Measurements from ENCODE around the gene FSD2. TPM values are rescaled to one million over a fixed set of nuclear protein-coding genes. Genes with fewer than 3 reads are reported as not detected.

The FSD2 gene
- total and polyA plus RNA-seq, 2 of the 8 experiments (the other 6 are each of a cell fraction or from before 2014, with no cell fraction given), result 0.02 TPM; not detected in 1

- H2BK120ac ChIP-seq (replicated peaks; ENCODE audit: low read depth, low read length), result no peak overlapping the region
- no peaks in the 10 kb centered on the region for H3K9me3 ChIP-seq (ENCODE audit: insufficient read depth in 2 of 2, low read depth in 1 of 2, low read length in 1 of 2)
- no peak for DNase-seq (ENCODE audit: low read depth in 1 of 2, low spot score in 2 of 2)
- no peak overlapping the region for H2BK5ac ChIP-seq (ENCODE audit: low read depth, low read length)
- H2BK12ac ChIP-seq (ENCODE audit: low read depth, low read length), result no peak overlapping the region
- H3K9ac ChIP-seq (replicated peaks in 1 of 4; ENCODE audit: extremely low read depth in 1 of 4, low read depth in 3 of 4, low read length in 3 of 4), result no peak overlapping the region
- H3K79me2 ChIP-seq (ENCODE audit: control insufficient read depth in 1 of 2, insufficient read depth in 2 of 2, low read length in 2 of 2), result no peaks in the 10 kb centered on the region
- no peak overlapping the region for H4K5ac ChIP-seq (ENCODE audit: insufficient read length, low read depth, low read length)
- H3K23me2 ChIP-seq (ENCODE audit: low read depth, low read length), result no peaks in the 10 kb centered on the region; the same call in 1 of the 2 replicates
- no peak overlapping the region for H3K4me3 ChIP-seq (ENCODE audit: extremely low read depth in 1 of 4, insufficient read depth in 2 of 4, low read depth in 3 of 4, low read length in 4 of 4)
- H3K27ac ChIP-seq (ENCODE audit: low read depth, low read length), result no peak overlapping the region
- H3K4ac ChIP-seq (replicated peaks; ENCODE audit: insufficient read length, low read depth, low read length), result no peak overlapping the region
- H3K14ac ChIP-seq (ENCODE audit: insufficient read length), result no peak overlapping the region
- no peak for FAIRE-seq
- H4K91ac ChIP-seq (replicated peaks; ENCODE audit: insufficient read length, low read length), result no peak overlapping the region
- 89% methylated on average over 2 of the region's 2 CpGs; no CpG with 5 or more reads in 1 of the 2 experiments for WGBS, 2 experiments (ENCODE audit: extremely low coverage in 1 of 2, insufficient coverage in 1 of 2, insufficient read length in 1 of 2, insufficient replicate concordance in 2 of 2, low coverage in 1 of 2, low lambda C conversion rate in 2 of 2, missing lambda C conversion rate in 1 of 2)
- H3K27me3 ChIP-seq (replicated peaks in 1 of 4; ENCODE audit: control insufficient read depth in 3 of 4, extremely low read depth in 1 of 4, insufficient read depth in 3 of 4, low read length in 3 of 4), result peaks cover 0 to 4% (median 0%) of the 10 kb centered on the region in 4 experiments; a peak in 3 of 7 replicates
- no peak overlapping the region for H3K23ac ChIP-seq (ENCODE audit: insufficient read length)
- H3K18ac ChIP-seq (ENCODE audit: extremely low read depth, low read length), result no peak overlapping the region
- H4K20me1 ChIP-seq (replicated peaks in 1 of 2; ENCODE audit: control insufficient read depth in 1 of 2, insufficient read depth in 2 of 2, low read length in 2 of 2), result no peaks in the 10 kb centered on the region
- no peak overlapping the region for H2AFZ ChIP-seq (ENCODE audit: low read length)
- ChIA-PET CTCF (ENCODE audit: partially characterized antibody) (no interaction called here), POLR2A (ENCODE audit: partially characterized antibody) (interaction anchor here (0.7 kb wide), 1 partner anchor 124 kb away, joined by 3 read pairs; no protein-coding TSS in a partner anchor)
- H2BK20ac ChIP-seq (ENCODE audit: low read length), result no peak overlapping the region
- no peaks in the 10 kb centered on the region for H3K79me1 ChIP-seq (ENCODE audit: low read depth, low read length)
- no peak overlapping the region for H3K4me2 ChIP-seq (ENCODE audit: insufficient read depth in 1 of 2, low read depth in 2 of 2, low read length in 2 of 2)
- H4K8ac ChIP-seq (ENCODE audit: extremely low read depth, insufficient read depth, low read length), result no peak overlapping the region
- H2AK5ac ChIP-seq (ENCODE audit: low read depth, low read length), result no peak overlapping the region
- H2BK15ac ChIP-seq (ENCODE audit: low read length), result no peak overlapping the region
- peaks cover 0 to 4% (median 0%) of the 10 kb centered on the region in 4 experiments; a peak in 1 of 7 replicates for H3K4me1 ChIP-seq (replicated peaks in 1 of 4; ENCODE audit: control insufficient read depth in 3 of 4, insufficient read depth in 4 of 4, low read length in 3 of 4)
- H3K36me3 ChIP-seq (ENCODE audit: control insufficient read depth in 2 of 4, insufficient read depth in 4 of 4, low read length in 3 of 4), result no peaks in the 10 kb centered on the region
- no peak overlapping the region for H3K56ac ChIP-seq (replicated peaks; ENCODE audit: insufficient read length, low read depth, low read length)
- no peak for TF ChIP-seq USF2 (IDR thresholded peaks at IDR 0.05; ENCODE audit: low read length)
- no peak for TF ChIP-seq RXRA (IDR thresholded peaks at IDR 0.05; ENCODE audit: insufficient read depth, low read depth, low read length)
- TF ChIP-seq EZH2 (IDR thresholded peaks at IDR 0.05; ENCODE audit: low read depth, low read length, severe bottlenecking), result no peak
- TF ChIP-seq SIN3A (conservative IDR thresholded peaks at IDR 0.05 in 1 of 2, IDR thresholded peaks at IDR 0.05 in 1 of 2; ENCODE audit: low read depth in 1 of 2, low read length in 2 of 2), result no peak
- TF ChIP-seq FOSL1 (IDR thresholded peaks at IDR 0.05; ENCODE audit: insufficient read depth, low read depth, low read length), result no peak
- no peak for TF ChIP-seq MAFK (IDR thresholded peaks at IDR 0.05; ENCODE audit: low read depth, low read length)
- no peak for TF ChIP-seq CEBPB (IDR thresholded peaks at IDR 0.05; ENCODE audit: low read depth, low read length)
- no peak for TF ChIP-seq ATF2 (IDR thresholded peaks at IDR 0.05; ENCODE audit: low read length)
- TF ChIP-seq PHF8 (conservative IDR thresholded peaks at IDR 0.05; ENCODE audit: low read depth, low read length), result no peak
Observed at GRCh38 chr15:82803793-82804574, 1.9 kb downstream of the FSD2 start.
